ENCODE measurements around the gene SUPT6H.
A peak's percentile ranks its signal among the peaks of the same experiment; 100 is the strongest.
"Not testable (repeated sequence)": the region's sequence is repeated elsewhere in the genome, so short reads cannot be mapped to it uniquely, and the experiment has no call there.

SUPT6H gene

GRCh38 chr17:28703552-28704218, 41.7 kb downstream of the SUPT6H start:
- no peak for DNase-seq

GRCh38 chr17:28704219-28704858, 42.3 kb downstream of the SUPT6H start:
- DNase-seq: no peak

GRCh38 chr17:28705074-28705659, 43.2 kb downstream of the SUPT6H start:
- no peak for DNase-seq

- DNase-seq: no peak
Observed at GRCh38 chr17:28705728-28706334, 43.8 kb downstream of the SUPT6H start.

GRCh38 chr17:28706471-28707338, 44.7 kb downstream of the SUPT6H start:
- no peak for DNase-seq

GRCh38 chr17:28707339-28707720, 45.3 kb downstream of the SUPT6H start:
- DNase-seq: no peak

- DNase-seq: peak; percentile 88
Observed at GRCh38 chr17:28710861-28711722, 49.1 kb downstream of the SUPT6H start.

- DNase-seq: no peak
Observed at GRCh38 chr17:28711723-28712031, 49.7 kb downstream of the SUPT6H start, which contains the start of gene PROCA1. PROCA1 (minus strand) TSS chr17:28711888; CDS start chr17:28711660, 228 bp downstream.

GRCh38 chr17:28712032-28712704, 50.2 kb downstream of the SUPT6H start:
- DNase-seq: peak; percentile 55

GRCh38 chr17:28712705-28713415, 50.9 kb downstream of the SUPT6H start:
- no peak for DNase-seq

GRCh38 chr17:28714281-28714680, 52.3 kb downstream of the SUPT6H start:
- DNase-seq: no peak

- no peak for DNase-seq
Observed at GRCh38 chr17:28715217-28715616, 53.2 kb downstream of the SUPT6H start.

GRCh38 chr17:28716740-28717577, 55.0 kb downstream of the SUPT6H start:
- DNase-seq: no peak

- DNase-seq: no peak
Observed at GRCh38 chr17:28717578-28718332, 55.8 kb downstream of the SUPT6H start, which contains the start of gene RAB34. RAB34 (minus strand) TSS chr17:28717868; CDS start chr17:28717266, 602 bp downstream.

GRCh38 chr17:28718333-28719020, 56.5 kb downstream of the SUPT6H start:
- DNase-seq: no peak

GRCh38 chr17:28719021-28719433, 57.0 kb downstream of the SUPT6H start:
- DNase-seq: no peak

GRCh38 chr17:28720247-28720996, 58.4 kb downstream of the SUPT6H start:
- no peak for DNase-seq

- not testable (repeated sequence) for DNase-seq
Observed at GRCh38 chr17:28720997-28721329, 59.0 kb downstream of the SUPT6H start.
